H1 (cell line): ENCODE data around the gene PM20D1. TPM values are rescaled to one million over a fixed set of nuclear protein-coding genes. Genes with fewer than 3 reads are reported as not detected.
"Not testable (repeated sequence)": the region's sequence is repeated elsewhere in the genome, so short reads cannot be mapped to it uniquely, and the experiment has no call there.

ENCODE experiments used
- CTCF ChIA-PET: fragments of 300-600 bp; sonication (Branson Sonifier 250); formaldehyde crosslinking; loops from one replicate; lab custom pipeline; 2021; ENCODE audit not compliant: partially characterized antibody; lab: Charles Lee
- POLR2A ChIA-PET: fragments of 300-600 bp; sonication (Branson Sonifier 250); formaldehyde crosslinking; loops from one replicate; lab custom pipeline; 2021; ENCODE audit warnings: inconsistent platforms; ENCODE audit not compliant: partially characterized antibody; lab: Charles Lee
- DNase-seq, 2 experiments: peaks; one replicate each; pipeline versions ENCODE4 v3.0.0 to v3.0.0-alpha.2; 2010 to 2022; ENCODE audit warnings: low spot score in 2 of 2, low read depth in 1 of 2, mixed read lengths in 1 of 2
- FAIRE-seq: peaks from 2 replicates; lab custom pipeline; 2011; peaks lifted over from hg19 to GRCh38; lab: Jason Lieb, UNC
- H2AFZ ChIP-seq: 2 replicates; pipeline ENCODE4 v1.8.1; 2012; ENCODE audit warnings: low read length, inconsistent platforms
- H2AK5ac ChIP-seq: 2 replicates; pipeline ENCODE4 v1.6.1; 2013; ENCODE audit warnings: low read depth, low read length
- H2BK120ac ChIP-seq: replicated peaks from 2 replicates; pipeline ENCODE3; 2013; ENCODE audit warnings: low read depth, low read length, inconsistent platforms
- H2BK12ac ChIP-seq: 2 replicates; pipeline ENCODE4 v1.6.1; 2013; ENCODE audit warnings: low read depth, low read length
- H2BK15ac ChIP-seq: 2 replicates; pipeline ENCODE4 v1.6.1; 2013; ENCODE audit warnings: low read length
- H2BK20ac ChIP-seq: 2 replicates; pipeline ENCODE4 v1.6.1; 2013; ENCODE audit warnings: low read length
- H2BK5ac ChIP-seq: 2 replicates; pipeline ENCODE4 v1.6.1; 2013; ENCODE audit warnings: low read depth, low read length
- H3K14ac ChIP-seq: 2 replicates; pipeline ENCODE4 v1.6.1; 2013; ENCODE audit warnings: inconsistent platforms; ENCODE audit not compliant: insufficient read length
- H3K18ac ChIP-seq: 2 replicates; pipeline ENCODE4 v1.6.1; 2013; ENCODE audit warnings: low read length; ENCODE audit errors: extremely low read depth
- H3K23ac ChIP-seq: 2 replicates; pipeline ENCODE4 v1.6.1; 2013; ENCODE audit warnings: inconsistent platforms; ENCODE audit not compliant: insufficient read length
- H3K23me2 ChIP-seq: 2 replicates; pipeline ENCODE4 v1.6.1; 2013; ENCODE audit warnings: low read depth, low read length
- H3K27ac ChIP-seq: 2 replicates; pipeline ENCODE4 v1.6.1; 2011; ENCODE audit warnings: low read depth, low read length, inconsistent platforms
- H3K27me3 ChIP-seq, 4 experiments: replicated peaks in 1 of 4; 1 replicate in 1 of 4; 2 replicates in 3 of 4; pipeline versions ENCODE4 v1.6.1 to v1.8.1; 2011 to 2013; ENCODE audit warnings: low read length in 3 of 4, mild to moderate bottlenecking in 3 of 4, inconsistent platforms in 2 of 4, mixed read lengths in 2 of 4, moderate library complexity in 1 of 4; ENCODE audit not compliant: control insufficient read depth in 3 of 4, insufficient read depth in 3 of 4; ENCODE audit errors: extremely low read depth in 1 of 4
- H3K36me3 ChIP-seq, 4 experiments: 2 replicates each; pipeline versions ENCODE4 v1.6.1 to v1.8.1; 2011 to 2013; ENCODE audit warnings: mild to moderate bottlenecking in 4 of 4, low read length in 3 of 4, moderate library complexity in 2 of 4, control low read depth in 1 of 4, inconsistent platforms in 1 of 4; ENCODE audit not compliant: insufficient read depth in 4 of 4, control insufficient read depth in 2 of 4
- H3K4ac ChIP-seq: replicated peaks from 2 replicates; pipeline ENCODE3; 2013; ENCODE audit warnings: low read length, low read depth, mixed read lengths, inconsistent platforms; ENCODE audit not compliant: insufficient read length
- H3K4me1 ChIP-seq, 4 experiments: replicated peaks in 1 of 4; 1 replicate in 1 of 4; 2 replicates in 3 of 4; pipeline versions ENCODE4 v1.6.1 to v1.8.1; 2011 to 2013; ENCODE audit warnings: low read length in 3 of 4, inconsistent platforms in 2 of 4, mixed read lengths in 1 of 4; ENCODE audit not compliant: insufficient read depth in 4 of 4, control insufficient read depth in 3 of 4
- H3K4me2 ChIP-seq, 2 experiments: 2 replicates each; pipeline versions ENCODE4 v1.6.1 to v1.8.1; 2011 to 2013; ENCODE audit warnings: low read depth in 2 of 2, low read length in 2 of 2, control low read depth in 1 of 2, inconsistent platforms in 1 of 2, mild to moderate bottlenecking in 1 of 2; ENCODE audit not compliant: insufficient read depth in 1 of 2
- H3K4me3 ChIP-seq, 4 experiments: fragments of 200-600, 300-600 bp in 1 of 4; sonication (generic), shearing (Covaris generic), sonication (Bioruptor Twin) in 1 of 4; 2 replicates each; pipeline versions ENCODE4 v1.5.1 to v1.8.1; 2011 to 2016; ENCODE audit warnings: low read length in 4 of 4, low read depth in 3 of 4, control low read depth in 2 of 4, inconsistent platforms in 2 of 4, mild to moderate bottlenecking in 2 of 4, mixed read lengths in 1 of 4, moderate library complexity in 1 of 4; ENCODE audit not compliant: insufficient read depth in 2 of 4; ENCODE audit errors: extremely low read depth in 1 of 4
- H3K56ac ChIP-seq: replicated peaks from 2 replicates; pipeline ENCODE3; 2013; ENCODE audit warnings: low read depth, mild to moderate bottlenecking, mixed read lengths, low read length, inconsistent platforms; ENCODE audit not compliant: insufficient read length
- H3K79me1 ChIP-seq: 2 replicates; pipeline ENCODE4 v1.6.1; 2013; ENCODE audit warnings: low read depth, low read length, control low read depth
- H3K79me2 ChIP-seq, 2 experiments: 2 replicates each; pipeline versions ENCODE4 v1.6.1 to v1.8.1; 2012 to 2013; ENCODE audit warnings: low read length in 2 of 2, mild to moderate bottlenecking in 2 of 2, inconsistent platforms in 1 of 2; ENCODE audit not compliant: insufficient read depth in 2 of 2, control insufficient read depth in 1 of 2
- H3K9ac ChIP-seq, 4 experiments: replicated peaks in 1 of 4; 1 replicate in 1 of 4; 2 replicates in 3 of 4; pipeline versions ENCODE4 v1.6.1 to v1.8.1; 2011 to 2013; ENCODE audit warnings: low read depth in 3 of 4, low read length in 3 of 4, control low read depth in 2 of 4, mild to moderate bottlenecking in 2 of 4, moderate library complexity in 2 of 4, inconsistent platforms in 1 of 4; ENCODE audit errors: extremely low read depth in 1 of 4
- H3K9me3 ChIP-seq, 2 experiments: 2 replicates each; pipeline versions ENCODE4 v1.6.1 to v1.8.1; 2012 to 2013; ENCODE audit warnings: mild to moderate bottlenecking in 2 of 2, moderate library complexity in 2 of 2, control low read depth in 1 of 2, inconsistent platforms in 1 of 2, low read depth in 1 of 2, low read length in 1 of 2, mixed read lengths in 1 of 2; ENCODE audit not compliant: insufficient read depth in 2 of 2
- H4K20me1 ChIP-seq, 2 experiments: replicated peaks in 1 of 2; 2 replicates each; pipeline versions ENCODE3 to v1.8.1; 2011 to 2013; ENCODE audit warnings: inconsistent platforms in 2 of 2, low read length in 2 of 2, mild to moderate bottlenecking in 1 of 2; ENCODE audit not compliant: insufficient read depth in 2 of 2, control insufficient read depth in 1 of 2
- H4K5ac ChIP-seq: 2 replicates; pipeline ENCODE4 v1.6.1; 2013; ENCODE audit warnings: low read length, low read depth, mixed read lengths, inconsistent platforms; ENCODE audit not compliant: insufficient read length
- H4K8ac ChIP-seq: 2 replicates; pipeline ENCODE4 v1.8.0; 2013; ENCODE audit warnings: mild to moderate bottlenecking, moderate library complexity, low read length, inconsistent platforms; ENCODE audit not compliant: insufficient read depth; ENCODE audit errors: extremely low read depth
- H4K91ac ChIP-seq: replicated peaks from 2 replicates; pipeline ENCODE3; 2013; ENCODE audit warnings: low read length, mixed read lengths, inconsistent platforms; ENCODE audit not compliant: insufficient read length
- polyA plus RNA-seq, 7 experiments: library from polyadenylated mRNA; depleted of rRNA in 3 of 7; stranded (reverse) in 5 of 7; unstranded in 2 of 7; fragments of >200 nt in 5 of 7; fragments of 200-250 nt in 2 of 7; gene quantifications; 1 replicate in 5 of 7; 2 replicates in 1 of 7; 4 replicates in 1 of 7; pipeline versions ENCODE4 v1.2.1 to v1.2.3, GENCODE V29; 2011 to 2013; ENCODE audit warnings: missing spikeins in 2 of 7, mixed read lengths in 2 of 7
- total RNA-seq: library from RNA; stranded (reverse); fragmentation: NEBNext Ultra II Directional; extraction: Animal tissue kit (Norgen Biotek cat#: 25700); gene quantifications from 2 replicates; pipeline ENCODE4 v1.2.1, GENCODE V29; 2021

PM20D1 gene
- total and polyA plus RNA-seq, 2 of the 8 experiments (the other 6 are each of a cell fraction or from before 2014, with no cell fraction given): 0.05 TPM; not detected in 1

DNA sequence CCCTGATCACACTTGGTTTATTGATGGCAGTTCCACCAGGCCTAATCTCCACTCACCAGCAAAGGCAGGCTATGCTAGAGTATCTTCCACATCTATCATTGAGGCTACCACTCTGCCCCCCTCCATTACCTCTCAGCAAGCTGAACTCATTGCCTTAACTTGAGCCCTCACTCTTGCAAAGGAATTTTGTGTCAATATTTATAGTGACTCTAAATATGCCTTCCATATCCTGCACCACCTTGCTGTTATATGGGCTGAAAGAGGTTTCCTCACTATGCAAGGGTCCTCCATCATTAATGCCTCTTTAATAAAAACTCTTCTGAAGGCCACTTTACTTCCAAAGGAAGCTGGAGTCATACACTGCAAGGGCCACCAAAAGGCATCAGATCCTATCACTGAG is 23.2 kb upstream of the PM20D1 start:
- H3K79me2 ChIP-seq, H4K5ac ChIP-seq, H3K36me3 ChIP-seq, H3K23me2 ChIP-seq, H3K9ac ChIP-seq, H2BK120ac ChIP-seq, H3K9me3 ChIP-seq, H3K4ac ChIP-seq, H3K56ac ChIP-seq, FAIRE-seq, H2BK20ac ChIP-seq, POLR2A ChIA-PET, H3K4me1 ChIP-seq, H3K18ac ChIP-seq, H4K91ac ChIP-seq, H3K4me3 ChIP-seq, H2BK12ac ChIP-seq, H3K27ac ChIP-seq, H2AFZ ChIP-seq, H3K14ac ChIP-seq, H4K8ac ChIP-seq, DNase-seq, H3K4me2 ChIP-seq, H3K23ac ChIP-seq, H3K27me3 ChIP-seq, H4K20me1 ChIP-seq, H2BK15ac ChIP-seq, H2BK5ac ChIP-seq, H2AK5ac ChIP-seq, CTCF ChIA-PET, H3K79me1 ChIP-seq: not testable (repeated sequence)
